ENCODE measurements around the gene NFIL3.
A peak's percentile ranks its signal among the peaks of the same experiment; 100 is the strongest.
"Not testable (repeated sequence)": the region's sequence is repeated elsewhere in the genome, so short reads cannot be mapped to it uniquely, and the experiment has no call there.

NFIL3 gene

GRCh38 chr9:91423785-91424402 is at the start of gene NFIL3:
TSS of gene NFIL3 (minus strand) at chr9:91423832. CDS start at chr9:91410734, 13,098 bp downstream.
- DNase-seq (ENCODE audit: low read depth, low spot score): peak; percentile 59

GRCh38 chr9:91471524-91471923 is 47.9 kb upstream of the NFIL3 start:
- DNase-seq (ENCODE audit: low read depth, low spot score): not testable (repeated sequence)

GRCh38 chr9:91465420-91465819 is 41.8 kb upstream of the NFIL3 start:
- no peak for DNase-seq (ENCODE audit: low read depth, low spot score)

GRCh38 chr9:91458906-91459305 is 35.3 kb upstream of the NFIL3 start:
- DNase-seq (ENCODE audit: low read depth, low spot score): no peak

- no peak for DNase-seq (ENCODE audit: low read depth, low spot score)
Measured at GRCh38 chr9:91452844-91453243, 29.2 kb upstream of the NFIL3 start.

GRCh38 chr9:91451431-91452270 is 28.0 kb upstream of the NFIL3 start:
- DNase-seq (ENCODE audit: low read depth, low spot score): no peak

- no peak for DNase-seq (ENCODE audit: low read depth, low spot score)
Measured at GRCh38 chr9:91445135-91445534, 21.5 kb upstream of the NFIL3 start.

- no peak for DNase-seq (ENCODE audit: low read depth, low spot score)
Measured at GRCh38 chr9:91443994-91444392, 20.4 kb upstream of the NFIL3 start.

- no peak for DNase-seq (ENCODE audit: low read depth, low spot score)
Measured at GRCh38 chr9:91443321-91443993, 19.8 kb upstream of the NFIL3 start.

- DNase-seq (ENCODE audit: low read depth, low spot score): no peak
Measured at GRCh38 chr9:91436841-91437240, 13.2 kb upstream of the NFIL3 start.

GRCh38 chr9:91433180-91433579 is 9.5 kb upstream of the NFIL3 start:
- DNase-seq (ENCODE audit: low read depth, low spot score): no peak

GRCh38 chr9:91431485-91431884 is 7.9 kb upstream of the NFIL3 start:
- DNase-seq (ENCODE audit: low read depth, low spot score): no peak

- no peak for DNase-seq (ENCODE audit: low read depth, low spot score)
Measured at GRCh38 chr9:91429501-91429900, 5.9 kb upstream of the NFIL3 start.

- no peak for DNase-seq (ENCODE audit: low read depth, low spot score)
Measured at GRCh38 chr9:91428927-91429351, 5.3 kb upstream of the NFIL3 start.

GRCh38 chr9:91428436-91428835 is 4.8 kb upstream of the NFIL3 start:
- DNase-seq (ENCODE audit: low read depth, low spot score): no peak

- no peak for DNase-seq (ENCODE audit: low read depth, low spot score)
Measured at GRCh38 chr9:91427873-91428272, 4.2 kb upstream of the NFIL3 start.

GRCh38 chr9:91426123-91426745 is 2.6 kb upstream of the NFIL3 start:
- no peak for DNase-seq (ENCODE audit: low read depth, low spot score)

- no peak for DNase-seq (ENCODE audit: low read depth, low spot score)
Measured at GRCh38 chr9:91425271-91425670, 1.6 kb upstream of the NFIL3 start.

- DNase-seq (ENCODE audit: low read depth, low spot score): peak; percentile 55
Measured at GRCh38 chr9:91424403-91425176, 958 bp upstream of the NFIL3 start.

- DNase-seq (ENCODE audit: low read depth, low spot score): peak; percentile 72
Measured at GRCh38 chr9:91422758-91423711, 597 bp downstream of the NFIL3 start.

Data from ELF-1 (cell line).